HAP-1 (cell line): Measurements from ENCODE around the gene RABGGTB.
"Not testable (repeated sequence)": the region's sequence is repeated elsewhere in the genome, so short reads cannot be mapped to it uniquely, and the experiment has no call there.

Source experiments
- DNase-seq, 2 experiments: peaks; one replicate each; pipeline ENCODE4 v3.0.0-alpha.2; 2016 to 2020; ENCODE audit warnings: low spot score in 2 of 2
- H3K27me3 ChIP-seq: fragments of 250-450 bp; sonication (Bioruptor Pico); 2 replicates; pipeline ENCODE4 v1.5.1; 2020; ENCODE audit warnings: low read depth, mild to moderate bottlenecking, moderate library complexity
- H3K36me3 ChIP-seq: fragments of 250-450 bp; sonication (Bioruptor Pico); replicated peaks from 2 replicates; pipeline ENCODE4 v1.5.1; 2020; ENCODE audit warnings: mild to moderate bottlenecking
- H3K4me1 ChIP-seq: fragments of 250-450 bp; sonication (Bioruptor Pico); 2 replicates; pipeline ENCODE4 v1.5.1; 2020; ENCODE audit warnings: mild to moderate bottlenecking
- H3K4me3 ChIP-seq: fragments of 250-450 bp; sonication (Bioruptor Pico); 2 replicates; pipeline ENCODE4 v1.5.1; 2020; ENCODE audit warnings: mild to moderate bottlenecking, moderate library complexity
- H3K9me3 ChIP-seq: fragments of 250-450 bp; sonication (Bioruptor Pico); 2 replicates; pipeline ENCODE4 v1.5.1; 2020; ENCODE audit warnings: mild to moderate bottlenecking, moderate library complexity
- in situ Hi-C: fragments of 300-500 bp; cut with MboI; formaldehyde crosslinking; loops from 3 replicates; pipeline ENCODE4 v1.14.3; 2020; ENCODE audit warnings: low sequenced_read_pairs, inconsistent platforms, mixed read lengths

RABGGTB gene

DNA sequence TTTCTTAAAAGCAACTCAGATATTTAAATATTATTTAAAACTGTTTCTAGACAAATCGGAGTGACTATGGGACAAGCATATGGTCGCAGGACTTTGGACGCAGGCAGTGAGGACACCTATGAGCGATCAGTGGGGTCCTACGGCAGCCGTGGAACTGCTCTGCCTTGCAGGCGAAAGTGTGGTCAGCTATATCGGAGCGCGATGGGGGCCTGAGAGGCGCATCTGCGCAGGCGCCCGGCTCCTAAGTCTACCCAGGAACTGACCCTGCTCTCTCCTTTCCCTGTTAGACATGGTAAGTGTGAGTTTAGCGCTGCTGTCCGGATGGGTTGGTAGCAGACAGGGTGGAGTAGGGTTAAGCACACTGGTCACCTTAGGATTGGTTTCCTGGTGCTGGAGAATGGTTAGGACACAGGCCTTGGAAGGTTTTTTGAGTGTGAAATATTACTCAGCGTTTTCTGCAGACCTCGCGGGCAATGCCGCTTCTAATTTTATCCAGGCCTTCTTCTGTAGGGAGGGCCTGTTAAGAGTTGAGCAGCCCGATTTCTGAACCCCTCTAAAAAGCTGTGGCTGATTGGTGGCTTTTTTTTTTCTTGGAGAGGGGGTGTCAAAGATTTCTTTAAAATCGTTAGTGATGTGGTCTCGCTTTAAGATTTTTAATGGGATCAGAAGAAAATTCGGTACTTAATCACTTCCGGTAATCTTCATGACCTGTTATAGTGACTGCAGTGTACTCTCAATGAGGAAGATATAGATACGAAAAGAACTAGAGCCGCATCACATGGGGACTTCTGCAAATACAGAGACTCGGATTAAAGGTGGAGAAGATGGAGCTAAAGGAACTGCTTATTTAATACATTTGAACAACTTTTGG, at the start of gene RABGGTB:
RABGGTB (plus strand) TSS at position 274 of the 871 bp plus-strand sequence; CDS start at position 290, 16 bp downstream.
- peaks cover 47% of the 10 kb centered on the region for H3K36me3 ChIP-seq
- H3K4me3 ChIP-seq: peak within 1 kb of the TSS; percentile 61
- peaks cover 18% of the 10 kb centered on the region for H3K4me1 ChIP-seq
- no peaks in the 10 kb centered on the region for H3K9me3 ChIP-seq
- peak; percentile 92 to 96 for DNase-seq
- in situ Hi-C loops: no loop called here
- H3K27me3 ChIP-seq: no peaks in the 10 kb centered on the region

- DNase-seq: no peak
Measured at GRCh38 chr1:75742047-75742625, 43.9 kb upstream of the RABGGTB start.

GRCh38 chr1:75745276-75745675, 40.8 kb upstream of the RABGGTB start:
- no peaks in the 10 kb centered on the region for H3K27me3 ChIP-seq
- H3K9me3 ChIP-seq: no peaks in the 10 kb centered on the region
- peaks cover 8% of the 10 kb centered on the region for H3K36me3 ChIP-seq
- DNase-seq: no peak
- in situ Hi-C loops: no loop called here
- H3K4me1 ChIP-seq: no peaks in the 10 kb centered on the region
- no peak overlapping the region for H3K4me3 ChIP-seq

More at GRCh38 chr1:75742047-75742625, 43.9 kb upstream of the RABGGTB start:
- Histone ChIP-seq H3K4me1 (no peaks in the 10 kb centered on the region), H3K9me3 (no peaks in the 10 kb centered on the region), H3K36me3 (peaks cover 8% of the 10 kb centered on the region), H3K4me3 (no peak overlapping the region), H3K27me3 (no peaks in the 10 kb centered on the region)
- in situ Hi-C loops: no loop called here

DNA sequence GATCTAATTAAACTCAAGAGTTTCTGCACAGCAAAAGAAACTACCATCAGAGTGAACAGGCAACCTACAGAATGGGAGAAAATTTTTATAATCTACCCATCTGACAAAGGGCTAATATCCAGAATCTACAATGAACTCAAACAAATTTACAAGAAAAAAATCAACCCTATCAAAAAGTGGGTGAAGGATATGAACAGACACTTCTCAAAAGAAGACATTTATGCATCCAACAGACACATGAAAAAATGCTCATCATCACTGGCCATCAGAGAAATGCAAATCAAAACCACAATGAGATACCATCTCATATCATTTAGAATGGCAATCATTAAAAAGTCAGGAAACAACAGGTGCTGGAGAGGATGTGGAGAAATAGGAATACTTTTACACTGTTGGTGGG, 28.8 kb upstream of the RABGGTB start:
- H3K9me3 ChIP-seq, DNase-seq, H3K4me1 ChIP-seq, H3K4me3 ChIP-seq, H3K27me3 ChIP-seq, in situ Hi-C loops: not testable (repeated sequence)
- peaks cover 34% of the 10 kb centered on the region for H3K36me3 ChIP-seq

DNA sequence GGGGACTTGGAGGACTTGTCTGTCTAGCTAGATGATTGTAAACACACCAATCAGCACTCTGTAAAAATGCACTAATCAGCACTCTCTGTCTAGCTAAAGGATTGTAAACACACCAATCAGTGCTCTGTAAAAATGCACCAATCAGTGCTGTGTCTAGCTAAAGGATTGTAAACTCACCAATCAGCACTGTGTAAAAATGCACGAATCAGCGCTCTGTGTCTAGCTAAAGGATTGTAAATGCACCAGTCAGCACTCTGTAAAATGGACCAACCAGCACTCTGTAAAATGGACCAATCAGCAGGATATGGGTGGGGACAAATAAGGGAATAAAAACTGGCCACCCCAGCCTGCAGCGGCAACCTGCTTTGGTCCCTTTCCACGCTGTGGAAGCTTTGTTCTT, 27.5 kb upstream of the RABGGTB start:
- in situ Hi-C loops, H3K9me3 ChIP-seq, H3K4me1 ChIP-seq, H3K27me3 ChIP-seq, DNase-seq, H3K4me3 ChIP-seq: not testable (repeated sequence)
- H3K36me3 ChIP-seq: peaks cover 26% of the 10 kb centered on the region

DNA sequence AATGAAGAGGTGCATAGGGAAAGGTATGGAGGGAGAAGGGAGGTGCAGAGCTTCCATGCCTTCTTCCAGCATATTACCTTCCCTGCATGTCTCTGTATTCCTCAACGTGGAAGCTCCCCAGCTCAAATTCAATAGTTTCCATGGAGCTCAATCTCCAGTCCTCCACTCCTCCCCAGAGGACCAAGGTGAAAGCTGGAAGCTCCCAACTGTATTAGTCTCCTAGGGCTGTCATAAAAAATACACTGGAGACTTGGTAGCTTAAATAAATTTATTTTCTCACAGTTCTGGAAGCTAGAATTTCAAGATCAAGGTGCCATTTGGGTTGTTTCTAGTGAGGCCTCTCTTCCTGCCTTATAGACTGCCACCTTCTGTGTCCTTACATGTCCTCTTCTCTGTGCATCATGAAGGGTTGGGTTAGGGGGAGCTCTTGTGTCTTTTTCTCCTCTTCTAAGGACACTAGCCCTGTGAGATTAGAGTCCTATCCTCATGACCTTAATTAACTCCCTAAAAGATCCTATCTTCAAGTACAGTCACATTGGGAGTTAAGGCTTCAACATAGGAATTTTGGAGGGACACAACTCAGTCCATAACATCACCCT, 21.9 kb upstream of the RABGGTB start:
- peaks cover 6% of the 10 kb centered on the region; the same call in 1 of the 2 replicates for H3K36me3 ChIP-seq
- in situ Hi-C loops: no loop called here
- no peaks in the 10 kb centered on the region for H3K9me3 ChIP-seq
- H3K4me3 ChIP-seq: no peak overlapping the region
- no peaks in the 10 kb centered on the region for H3K27me3 ChIP-seq
- peaks cover 16% of the 10 kb centered on the region for H3K4me1 ChIP-seq
- no peak for DNase-seq

GRCh38 chr1:75765697-75766355, 20.2 kb upstream of the RABGGTB start:
- in situ Hi-C loops: no loop called here
- DNase-seq: no peak
- H3K36me3 ChIP-seq: peaks cover 6% of the 10 kb centered on the region; the same call in 1 of the 2 replicates
- H3K27me3 ChIP-seq: no peaks in the 10 kb centered on the region
- H3K9me3 ChIP-seq: no peaks in the 10 kb centered on the region
- peaks cover 19% of the 10 kb centered on the region for H3K4me1 ChIP-seq
- H3K4me3 ChIP-seq: no peak overlapping the region

DNA sequence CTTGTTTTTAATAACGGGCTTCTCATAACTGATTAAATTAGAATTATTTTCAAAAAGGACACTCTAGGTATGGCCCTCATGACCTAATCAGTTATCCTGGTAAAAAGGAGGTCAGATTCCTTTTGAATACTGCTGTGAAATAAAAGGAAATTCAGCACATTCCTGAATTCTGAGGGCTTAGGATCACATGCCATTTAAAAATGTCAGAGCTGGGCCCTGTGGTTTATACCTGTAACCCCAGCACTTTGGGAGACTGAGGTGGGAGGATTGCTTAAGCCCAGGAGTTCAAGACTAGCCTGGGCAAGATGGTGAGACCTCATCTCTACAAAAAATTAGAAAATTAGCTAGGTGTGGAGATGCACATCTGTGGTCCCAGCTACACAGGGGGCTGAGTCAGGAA, 18.0 kb upstream of the RABGGTB start:
- no peak for DNase-seq
- H3K4me1 ChIP-seq: peaks cover 19% of the 10 kb centered on the region
- in situ Hi-C loops: no loop called here
- no peak overlapping the region for H3K4me3 ChIP-seq
- no peaks in the 10 kb centered on the region for H3K9me3 ChIP-seq
- no peaks in the 10 kb centered on the region for H3K27me3 ChIP-seq
- H3K36me3 ChIP-seq: no peaks in the 10 kb centered on the region

DNA sequence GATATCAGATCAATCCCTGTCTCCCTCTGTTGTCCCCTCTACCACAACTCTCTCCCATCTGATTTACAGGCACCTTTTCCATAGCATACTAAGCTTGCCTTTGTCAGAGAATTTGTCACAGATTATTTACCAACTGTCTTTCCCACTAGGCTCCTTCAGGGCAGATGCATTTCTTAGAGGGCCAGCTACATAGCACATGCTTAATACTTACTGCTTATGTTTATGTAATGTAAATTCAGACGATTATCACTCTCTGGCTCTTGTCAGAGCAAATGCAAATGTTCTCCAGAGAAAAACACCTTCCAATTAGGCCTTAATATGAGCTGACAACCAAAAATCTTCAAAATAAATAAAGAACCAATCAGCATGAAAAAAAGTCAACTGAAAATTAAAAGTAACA, 15.3 kb upstream of the RABGGTB start:
- no peak for DNase-seq
- H3K27me3 ChIP-seq: no peaks in the 10 kb centered on the region
- in situ Hi-C loops: no loop called here
- no peaks in the 10 kb centered on the region for H3K9me3 ChIP-seq
- H3K4me1 ChIP-seq: peaks cover 9% of the 10 kb centered on the region
- no peaks in the 10 kb centered on the region for H3K36me3 ChIP-seq
- H3K4me3 ChIP-seq: no peak overlapping the region

DNA sequence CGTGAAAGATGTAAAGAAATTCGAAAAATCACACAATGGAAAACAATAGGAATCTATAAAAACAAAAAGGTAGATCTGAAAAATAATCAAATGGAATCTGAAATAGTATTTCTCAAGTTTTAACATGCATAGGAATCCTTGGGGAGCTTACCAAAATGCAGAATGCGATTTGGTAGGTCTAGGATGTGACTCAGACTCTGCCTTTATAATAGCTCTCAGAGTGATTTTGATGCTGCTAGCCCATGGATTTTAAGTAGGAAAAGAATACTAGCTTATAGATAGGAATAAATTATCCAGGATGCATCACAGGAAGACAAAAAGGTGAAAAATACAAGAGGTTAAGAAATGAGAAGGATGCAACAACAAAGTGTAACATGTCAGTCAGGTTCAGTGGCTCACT, 14.1 kb upstream of the RABGGTB start:
- H3K4me1 ChIP-seq: peaks cover 9% of the 10 kb centered on the region
- no peak overlapping the region for H3K4me3 ChIP-seq
- in situ Hi-C loops: no loop called here
- DNase-seq: no peak
- H3K9me3 ChIP-seq: no peaks in the 10 kb centered on the region
- no peaks in the 10 kb centered on the region for H3K27me3 ChIP-seq
- H3K36me3 ChIP-seq: no peaks in the 10 kb centered on the region

GRCh38 chr1:75777812-75778211, 8.2 kb upstream of the RABGGTB start:
- H3K4me3 ChIP-seq, DNase-seq, H3K27me3 ChIP-seq, H3K9me3 ChIP-seq, in situ Hi-C loops, H3K4me1 ChIP-seq, H3K36me3 ChIP-seq: not testable (repeated sequence)

DNA sequence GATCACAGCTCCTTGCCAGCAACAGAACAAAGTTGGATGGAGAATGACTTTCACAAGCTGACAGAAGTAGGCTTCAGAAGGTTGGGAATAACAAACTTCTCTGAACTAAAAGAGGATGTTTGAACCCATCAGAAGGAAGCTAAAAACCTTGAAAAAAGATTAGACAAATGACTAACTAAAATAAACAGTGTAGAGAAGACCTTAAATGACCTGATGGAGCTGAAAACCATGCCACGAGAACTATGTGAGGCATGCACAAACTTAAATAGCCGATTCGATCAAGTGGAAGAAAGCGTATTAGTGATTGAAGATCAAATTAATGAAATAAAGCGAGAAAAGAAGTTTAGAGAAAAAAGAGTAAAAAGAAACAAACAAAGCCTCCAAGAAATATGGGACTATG, 7.4 kb upstream of the RABGGTB start:
- H3K4me1 ChIP-seq, H3K27me3 ChIP-seq, H3K9me3 ChIP-seq, H3K4me3 ChIP-seq, DNase-seq, H3K36me3 ChIP-seq, in situ Hi-C loops: not testable (repeated sequence)

GRCh38 chr1:75780183-75780582, 5.9 kb upstream of the RABGGTB start:
- H3K36me3 ChIP-seq, H3K4me3 ChIP-seq, DNase-seq, H3K9me3 ChIP-seq, in situ Hi-C loops, H3K27me3 ChIP-seq, H3K4me1 ChIP-seq: not testable (repeated sequence)

- H3K4me3 ChIP-seq, H3K9me3 ChIP-seq, in situ Hi-C loops, H3K27me3 ChIP-seq, DNase-seq: not testable (repeated sequence)
- Histone ChIP-seq H3K36me3 (peaks cover 24% of the 10 kb centered on the region), H3K4me1 (peaks cover 10% of the 10 kb centered on the region)
Measured at GRCh38 chr1:75783920-75784319, 2.1 kb upstream of the RABGGTB start.
